Progenitor cell of endocrine pancreas (in vitro differentiated cells): ENCODE measurements around the gene BTBD17. TPM values are rescaled to one million over a fixed set of nuclear protein-coding genes. Genes with fewer than 3 reads are reported as not detected.

Source experiments
- DNase-seq: peaks from one replicate; pipeline ENCODE4 v3.0.0; 2021; ENCODE audit warnings: low spot score; ENCODE audit not compliant: unreplicated experiment
- H3K27ac Mint-ChIP-seq: 2 replicates; pipeline ENCODE4 v1.8.0; 2021; ENCODE audit warnings: mild to moderate bottlenecking, moderate library complexity, mixed read lengths
- H3K27me3 Mint-ChIP-seq: 2 replicates; pipeline ENCODE4 v1.8.0; 2021; ENCODE audit warnings: mixed read lengths
- H3K36me3 Mint-ChIP-seq: 2 replicates; pipeline ENCODE4 v1.8.0; 2022; ENCODE audit warnings: mixed read lengths; ENCODE audit not compliant: insufficient read depth
- H3K4me1 Mint-ChIP-seq: 2 replicates; pipeline ENCODE4 v1.8.0; 2021; ENCODE audit warnings: low read depth, mixed read lengths
- H3K4me3 Mint-ChIP-seq: 2 replicates; pipeline ENCODE4 v1.8.0; 2021; ENCODE audit warnings: low read depth, mild to moderate bottlenecking, moderate library complexity, mixed read lengths
- H3K9me3 Mint-ChIP-seq: 2 replicates; pipeline ENCODE4 v1.8.0; 2021; ENCODE audit warnings: low read depth, mixed read lengths
- total RNA-seq: library from RNA; stranded (reverse); gene quantifications from 2 replicates; pipeline ENCODE4 v1.2.1, GENCODE V29; 2021
- TF ChIP-seq, protein P1 (sequence below): fragments of 200-600 bp; sonication (generic); IDR thresholded peaks from one replicate; pipeline ENCODE4 v1.5.0; 2021; ENCODE audit warnings: antibody characterized with exemption, mild to moderate bottlenecking; ENCODE audit not compliant: unreplicated experiment

BTBD17 gene
- total RNA-seq, 1 donor from 2014 or later, result 3.4 TPM

DNA sequence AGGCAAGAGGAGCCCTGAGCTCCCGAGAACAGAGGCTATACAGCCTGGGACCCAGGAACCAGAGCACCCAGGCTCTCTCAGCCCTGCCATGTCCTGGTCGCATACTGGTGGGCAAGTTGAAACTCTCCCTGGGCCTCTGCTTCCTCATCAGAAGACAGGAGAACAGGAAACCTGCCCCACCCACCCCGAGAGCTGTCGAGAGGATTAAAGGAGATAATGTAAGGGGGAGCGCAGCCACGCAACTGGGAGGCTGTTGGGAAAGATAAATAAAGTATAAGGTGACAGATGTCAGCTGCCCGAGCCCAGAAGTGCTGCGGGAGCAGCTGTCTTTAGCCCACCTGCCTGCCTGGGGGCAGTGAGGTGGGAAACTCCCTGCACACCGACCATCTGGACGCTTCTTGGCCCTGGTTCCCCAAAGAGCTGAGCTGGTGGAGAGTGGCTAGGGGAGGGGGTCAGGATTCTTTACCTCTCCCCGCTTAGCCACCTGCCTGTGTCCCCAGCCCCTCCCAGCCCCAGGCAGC, 28.8 kb downstream of the BTBD17 start:
- Mint-ChIP-seq H3K9me3 (no peaks in the 10 kb centered on the region), H3K4me1 (peaks cover 13% of the 10 kb centered on the region), H3K27me3 (peaks cover 19% of the 10 kb centered on the region), H3K36me3 (no peaks in the 10 kb centered on the region), H3K4me3 (no peak overlapping the region), H3K27ac (peak overlapping the region; percentile 52)
- no peak for DNase-seq
- TF ChIP-seq, protein P1, sequence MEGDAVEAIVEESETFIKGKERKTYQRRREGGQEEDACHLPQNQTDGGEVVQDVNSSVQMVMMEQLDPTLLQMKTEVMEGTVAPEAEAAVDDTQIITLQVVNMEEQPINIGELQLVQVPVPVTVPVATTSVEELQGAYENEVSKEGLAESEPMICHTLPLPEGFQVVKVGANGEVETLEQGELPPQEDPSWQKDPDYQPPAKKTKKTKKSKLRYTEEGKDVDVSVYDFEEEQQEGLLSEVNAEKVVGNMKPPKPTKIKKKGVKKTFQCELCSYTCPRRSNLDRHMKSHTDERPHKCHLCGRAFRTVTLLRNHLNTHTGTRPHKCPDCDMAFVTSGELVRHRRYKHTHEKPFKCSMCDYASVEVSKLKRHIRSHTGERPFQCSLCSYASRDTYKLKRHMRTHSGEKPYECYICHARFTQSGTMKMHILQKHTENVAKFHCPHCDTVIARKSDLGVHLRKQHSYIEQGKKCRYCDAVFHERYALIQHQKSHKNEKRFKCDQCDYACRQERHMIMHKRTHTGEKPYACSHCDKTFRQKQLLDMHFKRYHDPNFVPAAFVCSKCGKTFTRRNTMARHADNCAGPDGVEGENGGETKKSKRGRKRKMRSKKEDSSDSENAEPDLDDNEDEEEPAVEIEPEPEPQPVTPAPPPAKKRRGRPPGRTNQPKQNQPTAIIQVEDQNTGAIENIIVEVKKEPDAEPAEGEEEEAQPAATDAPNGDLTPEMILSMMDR, result no peak

DNA sequence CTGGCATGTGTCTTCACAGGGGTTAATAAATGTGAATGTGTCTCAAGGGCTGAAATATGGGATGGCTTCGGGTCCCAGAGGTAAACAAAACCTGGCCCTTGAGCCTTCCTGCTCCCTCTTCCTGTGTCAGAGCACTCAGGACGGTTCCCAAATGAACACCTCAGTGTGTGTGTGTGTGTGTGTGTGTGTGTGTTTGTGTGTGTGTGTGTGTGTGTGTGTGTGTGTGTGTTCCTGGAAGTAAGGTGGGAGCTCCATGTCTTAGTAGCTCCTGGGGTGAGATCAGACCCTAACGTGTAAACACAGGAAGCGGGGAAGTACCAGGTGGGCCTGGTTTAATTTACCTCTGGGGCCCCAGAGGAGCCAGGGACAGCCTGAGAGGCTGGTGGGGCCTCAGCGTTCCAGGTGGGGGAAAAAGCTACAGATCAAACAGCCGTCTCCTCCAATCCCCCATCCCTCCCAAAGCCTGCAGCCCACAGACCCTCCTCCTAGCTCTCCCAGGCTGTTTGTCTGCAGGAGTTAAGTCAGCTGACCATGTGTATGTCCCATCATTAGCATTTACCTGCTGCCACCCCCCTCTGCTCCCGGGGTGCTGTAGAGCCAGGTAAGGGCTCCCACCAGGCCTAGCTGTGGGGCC, 29.5 kb downstream of the BTBD17 start:
- Mint-ChIP-seq H3K4me3 (no peak overlapping the region), H3K9me3 (no peaks in the 10 kb centered on the region), H3K27ac (peak overlapping the region; percentile 52), H3K4me1 (peaks cover 13% of the 10 kb centered on the region), H3K27me3 (peaks cover 21% of the 10 kb centered on the region), H3K36me3 (no peaks in the 10 kb centered on the region)
- DNase-seq, result no peak
- TF ChIP-seq, protein P1, result no peak

DNA sequence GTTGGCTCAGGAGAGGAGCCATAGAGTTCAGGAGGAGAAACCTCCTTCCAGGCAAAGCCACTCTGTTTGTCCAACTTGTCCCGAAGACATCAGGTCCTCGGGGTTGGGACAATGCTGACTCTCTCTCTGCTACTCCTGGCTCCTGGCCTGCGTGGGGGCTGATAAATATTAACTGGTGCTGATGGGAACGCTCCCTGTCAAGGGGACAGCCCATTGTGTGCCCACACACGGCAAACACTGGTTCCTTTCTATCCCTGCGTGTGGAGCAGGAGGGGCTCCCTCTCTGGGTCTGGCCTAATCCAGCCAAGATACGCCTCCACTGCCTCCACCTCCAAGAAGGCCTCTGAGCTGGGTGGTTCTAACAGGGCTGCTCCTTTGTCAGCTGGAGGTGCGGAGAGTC, 31.2 kb downstream of the BTBD17 start:
- H3K4me3 Mint-ChIP-seq, result no peak overlapping the region
- H3K4me1 Mint-ChIP-seq, result peaks cover 18% of the 10 kb centered on the region
- H3K27me3 Mint-ChIP-seq, result peaks cover 30% of the 10 kb centered on the region
- no peak for DNase-seq
- TF ChIP-seq, protein P1, result no peak
- H3K36me3 Mint-ChIP-seq, result no peaks in the 10 kb centered on the region
- H3K9me3 Mint-ChIP-seq, result no peaks in the 10 kb centered on the region
- H3K27ac Mint-ChIP-seq, result no peak overlapping the region

DNA sequence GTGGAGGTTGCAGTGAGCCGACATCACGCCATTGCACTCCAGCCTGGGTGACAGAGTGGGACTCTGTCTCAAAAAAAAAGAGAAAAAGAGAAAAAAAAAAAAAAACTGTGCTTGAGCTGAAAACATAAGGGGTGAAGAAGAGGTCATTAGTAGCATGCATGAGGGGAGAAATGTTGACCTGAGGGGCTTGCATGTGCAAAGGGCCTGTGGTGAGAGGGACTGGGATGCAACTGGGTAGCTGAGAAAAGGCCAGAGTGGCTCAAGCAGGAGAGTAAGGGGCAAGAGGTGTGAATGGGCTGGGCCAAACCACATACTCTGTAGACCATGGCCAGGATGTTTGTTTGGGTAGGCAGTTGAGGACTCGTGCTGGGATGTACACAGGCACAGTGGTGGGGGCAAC, 32.3 kb downstream of the BTBD17 start:
- H3K27me3 Mint-ChIP-seq, result peaks cover 41% of the 10 kb centered on the region
- peaks cover 18% of the 10 kb centered on the region for H3K4me1 Mint-ChIP-seq
- no peak overlapping the region for H3K27ac Mint-ChIP-seq
- DNase-seq, result no peak
- no peaks in the 10 kb centered on the region for H3K36me3 Mint-ChIP-seq
- H3K9me3 Mint-ChIP-seq, result no peaks in the 10 kb centered on the region
- TF ChIP-seq, protein P1, result no peak
- H3K4me3 Mint-ChIP-seq, result no peak overlapping the region

DNA sequence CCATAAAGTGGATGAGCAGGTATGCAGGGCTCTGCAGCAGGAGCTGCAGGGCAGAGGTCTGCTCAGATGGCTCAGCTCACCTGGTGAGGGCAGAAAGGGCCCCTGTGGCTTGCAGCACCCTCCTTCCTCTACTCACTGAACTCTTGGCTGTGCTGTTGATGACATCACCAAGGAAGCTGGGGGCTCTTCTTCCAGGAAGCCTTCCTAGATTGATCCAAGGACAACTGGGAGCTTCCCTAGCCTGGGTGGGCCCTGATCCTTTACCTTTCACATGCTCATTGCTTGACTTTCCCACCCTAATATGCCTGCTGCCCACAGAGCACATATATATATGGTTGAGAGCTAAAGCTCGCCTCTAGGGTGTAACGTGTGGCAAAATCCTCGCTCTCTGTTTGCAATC, 33.2 kb downstream of the BTBD17 start:
- Mint-ChIP-seq H3K27ac (no peak overlapping the region), H3K36me3 (no peaks in the 10 kb centered on the region), H3K9me3 (no peaks in the 10 kb centered on the region), H3K27me3 (peaks cover 45% of the 10 kb centered on the region), H3K4me1 (peaks cover 18% of the 10 kb centered on the region), H3K4me3 (no peak overlapping the region)
- no peak for DNase-seq
- TF ChIP-seq, protein P1, result no peak
